ENCODE data around the gene SLC2A2.

DNA sequence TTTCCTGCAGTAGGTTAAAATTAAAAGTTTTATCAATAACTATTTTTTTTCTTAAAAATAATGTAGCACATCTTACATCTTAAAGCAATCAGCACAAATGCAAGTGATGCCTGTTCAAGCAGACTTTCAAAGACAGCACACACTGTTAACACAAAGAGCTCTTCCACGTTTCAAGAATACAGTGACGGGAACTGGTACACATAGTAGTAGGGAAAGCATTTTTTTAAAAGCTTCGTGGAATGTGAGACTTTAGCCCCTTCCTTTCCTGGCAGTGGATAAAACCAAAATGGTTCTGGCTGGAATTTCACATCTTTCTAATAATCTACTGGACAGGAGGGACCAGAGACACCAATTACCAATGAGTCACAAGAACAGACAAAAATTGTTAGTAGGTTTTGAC, 33.5 kb upstream of the SLC2A2 start:
- TF ChIP-seq, protein P1, sequence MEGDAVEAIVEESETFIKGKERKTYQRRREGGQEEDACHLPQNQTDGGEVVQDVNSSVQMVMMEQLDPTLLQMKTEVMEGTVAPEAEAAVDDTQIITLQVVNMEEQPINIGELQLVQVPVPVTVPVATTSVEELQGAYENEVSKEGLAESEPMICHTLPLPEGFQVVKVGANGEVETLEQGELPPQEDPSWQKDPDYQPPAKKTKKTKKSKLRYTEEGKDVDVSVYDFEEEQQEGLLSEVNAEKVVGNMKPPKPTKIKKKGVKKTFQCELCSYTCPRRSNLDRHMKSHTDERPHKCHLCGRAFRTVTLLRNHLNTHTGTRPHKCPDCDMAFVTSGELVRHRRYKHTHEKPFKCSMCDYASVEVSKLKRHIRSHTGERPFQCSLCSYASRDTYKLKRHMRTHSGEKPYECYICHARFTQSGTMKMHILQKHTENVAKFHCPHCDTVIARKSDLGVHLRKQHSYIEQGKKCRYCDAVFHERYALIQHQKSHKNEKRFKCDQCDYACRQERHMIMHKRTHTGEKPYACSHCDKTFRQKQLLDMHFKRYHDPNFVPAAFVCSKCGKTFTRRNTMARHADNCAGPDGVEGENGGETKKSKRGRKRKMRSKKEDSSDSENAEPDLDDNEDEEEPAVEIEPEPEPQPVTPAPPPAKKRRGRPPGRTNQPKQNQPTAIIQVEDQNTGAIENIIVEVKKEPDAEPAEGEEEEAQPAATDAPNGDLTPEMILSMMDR (IDR thresholded peaks at IDR 0.05) = no peak
- TF ChIP-seq POLR2AphosphoS5 (IDR thresholded peaks at IDR 0.05) = no peak
